Activated T-helper 1 cell treated with Interleukin-2 at 50 U/mL for 16 hours (primary cell): Measurements from ENCODE around the gene NUTM2B.
"Not testable (repeated sequence)": the region's sequence is repeated elsewhere in the genome, so short reads cannot be mapped to it uniquely, and the experiment has no call there.

Experiments used
- DNase-seq: peaks from one replicate; pipeline ENCODE4 v3.0.0-alpha.2; 2020; ENCODE audit warnings: low read depth

NUTM2B gene

DNA sequence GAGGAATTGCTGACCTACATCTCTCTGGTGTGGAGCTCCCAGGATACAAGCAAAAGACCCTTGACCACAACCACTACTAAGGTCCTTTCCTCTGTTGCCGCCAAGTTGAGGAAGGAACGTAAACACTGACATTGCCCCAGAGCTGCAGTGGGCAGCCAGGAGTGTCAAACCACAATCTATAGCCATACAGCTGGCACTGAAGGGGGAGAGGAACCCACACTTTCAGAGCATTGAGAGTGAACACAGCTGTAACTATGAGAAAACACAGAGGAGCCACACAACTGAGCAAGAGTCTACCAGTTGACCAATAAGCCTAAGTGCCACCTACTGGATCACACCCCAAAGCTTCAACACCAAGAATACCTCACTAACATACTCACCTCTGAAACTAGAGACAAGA is 45.5 kb downstream of the NUTM2B start:
- DNase-seq, result not testable (repeated sequence)

DNA sequence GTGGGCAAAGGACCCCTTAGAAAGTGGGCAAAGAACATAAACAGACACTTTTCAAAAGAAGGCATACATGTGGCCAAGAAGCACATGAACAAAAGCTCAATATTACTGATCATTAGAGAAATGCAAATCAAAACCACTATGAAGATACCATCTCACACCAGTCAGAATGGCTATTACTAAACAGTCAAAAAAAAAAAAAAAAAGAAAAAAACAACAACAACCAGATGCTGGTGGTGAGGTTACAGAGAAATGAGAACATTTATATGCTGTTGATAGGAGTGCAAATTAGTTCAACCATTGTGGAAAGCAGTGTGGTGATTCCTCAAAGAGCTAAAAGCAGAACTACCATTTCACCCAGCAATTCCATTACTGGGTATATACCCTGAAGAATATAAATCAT is 50.6 kb downstream of the NUTM2B start:
- not testable (repeated sequence) for DNase-seq

- DNase-seq, result not testable (repeated sequence)
Measured at GRCh38 chr10:79758297-79758993, 55.4 kb downstream of the NUTM2B start.
